HG03103 (cell line): Measurements from ENCODE around the gene ARHGAP10.

ENCODE experiments used
- ATAC-seq: cut with Tn5 transposase; IDR thresholded peaks from one replicate; pipeline ENCODE4 v1.9.1; 2021; ENCODE audit warnings: low read depth; ENCODE audit not compliant: unreplicated experiment

ARHGAP10 gene

GRCh38 chr4:147732518-147733235 is 789 bp downstream of the ARHGAP10 start:
- peak; percentile 6 for ATAC-seq

GRCh38 chr4:147733716-147734344 is 1.9 kb downstream of the ARHGAP10 start:
- no peak for ATAC-seq

- no peak for ATAC-seq
Measured at GRCh38 chr4:147734496-147734895, 2.6 kb downstream of the ARHGAP10 start.

GRCh38 chr4:147735413-147736301 is 3.8 kb downstream of the ARHGAP10 start:
- no peak for ATAC-seq

- ATAC-seq: no peak
Measured at GRCh38 chr4:147736458-147736857, 4.6 kb downstream of the ARHGAP10 start.

GRCh38 chr4:147737623-147738022 is 5.7 kb downstream of the ARHGAP10 start:
- ATAC-seq: no peak

- no peak for ATAC-seq
Measured at GRCh38 chr4:147739239-147739823, 7.4 kb downstream of the ARHGAP10 start.

GRCh38 chr4:147740176-147740575 is 8.3 kb downstream of the ARHGAP10 start:
- no peak for ATAC-seq

- ATAC-seq: no peak
Measured at GRCh38 chr4:147741190-147741788, 9.4 kb downstream of the ARHGAP10 start.

- ATAC-seq: no peak
Measured at GRCh38 chr4:147747787-147748454, 16.0 kb downstream of the ARHGAP10 start.

GRCh38 chr4:147749811-147750321 is 18.0 kb downstream of the ARHGAP10 start:
- peak; percentile 89 for ATAC-seq

GRCh38 chr4:147753047-147753446 is 21.2 kb downstream of the ARHGAP10 start:
- no peak for ATAC-seq

GRCh38 chr4:147754037-147754445 is 22.2 kb downstream of the ARHGAP10 start:
- no peak for ATAC-seq

GRCh38 chr4:147755561-147756295 is 23.8 kb downstream of the ARHGAP10 start:
- no peak for ATAC-seq

- no peak for ATAC-seq
Measured at GRCh38 chr4:147756417-147756816, 24.5 kb downstream of the ARHGAP10 start.

GRCh38 chr4:147760176-147760575 is 28.3 kb downstream of the ARHGAP10 start:
- ATAC-seq: no peak

- ATAC-seq: no peak
Measured at GRCh38 chr4:147760695-147761094, 28.8 kb downstream of the ARHGAP10 start.

- no peak for ATAC-seq
Measured at GRCh38 chr4:147761218-147761883, 29.5 kb downstream of the ARHGAP10 start.

GRCh38 chr4:147764337-147764736 is 32.4 kb downstream of the ARHGAP10 start:
- ATAC-seq: no peak
